ENCODE data around the gene YY2. TPM values are rescaled to one million over a fixed set of nuclear protein-coding genes. Genes with fewer than 3 reads are reported as not detected.
"Not testable (repeated sequence)": the region's sequence is repeated elsewhere in the genome, so short reads cannot be mapped to it uniquely, and the experiment has no call there.

Gene YY2
- total RNA-seq, 1 experiment from 2014 or later, result 2.9 TPM

GRCh38 chrX:21813612-21814368, 42.0 kb upstream of the YY2 start:
- DNase-seq (ENCODE audit: unreplicated experiment), result no peak

GRCh38 chrX:21816136-21816535, 39.7 kb upstream of the YY2 start:
- DNase-seq (ENCODE audit: unreplicated experiment), result no peak
- Mint-ChIP-seq H3K27ac (ENCODE audit: low read depth, unreplicated experiment) (no peak overlapping the region), H3K27me3 (ENCODE audit: insufficient read depth, unreplicated experiment) (peaks cover 68% of the 10 kb centered on the region), H3K9me3 (ENCODE audit: unreplicated experiment) (peaks cover 7% of the 10 kb centered on the region), H3K36me3 (ENCODE audit: insufficient read depth, unreplicated experiment) (no peaks in the 10 kb centered on the region), H3K4me1 (ENCODE audit: insufficient read depth, unreplicated experiment) (no peaks in the 10 kb centered on the region), H3K4me3 (ENCODE audit: unreplicated experiment) (no peak overlapping the region)
- ChIA-PET CTCF (no interaction called here), POLR2A (no interaction called here)
- intact Hi-C loops (cut with micrococcal nuclease), result no loop called here
- no TSS peak for BruUV-seq (replicated peaks)
- TF ChIP-seq CTCF (IDR thresholded peaks at IDR 0.05; ENCODE audit: unreplicated experiment), result no peak

More at GRCh38 chrX:21813612-21814368, 42.0 kb upstream of the YY2 start:
- H3K36me3 Mint-ChIP-seq (ENCODE audit: insufficient read depth, unreplicated experiment), result no peaks in the 10 kb centered on the region
- H3K27ac Mint-ChIP-seq (ENCODE audit: low read depth, unreplicated experiment), result no peak overlapping the region
- no TSS peak for BruUV-seq (replicated peaks)
- TF ChIP-seq CTCF (IDR thresholded peaks at IDR 0.05; ENCODE audit: unreplicated experiment), result no peak
- H3K9me3 Mint-ChIP-seq (ENCODE audit: unreplicated experiment), result peaks cover 9% of the 10 kb centered on the region
- no peak overlapping the region for H3K4me3 Mint-ChIP-seq (ENCODE audit: unreplicated experiment)
- ChIA-PET POLR2A (no interaction called here), CTCF (interaction anchor here (0.7 to 1.2 kb wide), 2 partner anchors 10 to 1284 kb away, joined by 3 to 4 read pairs; no protein-coding TSS in a partner anchor)
- intact Hi-C loops (cut with micrococcal nuclease), result no loop called here
- H3K4me1 Mint-ChIP-seq (ENCODE audit: insufficient read depth, unreplicated experiment), result no peaks in the 10 kb centered on the region
- H3K27me3 Mint-ChIP-seq (ENCODE audit: insufficient read depth, unreplicated experiment), result peaks cover 91% of the 10 kb centered on the region

- intact Hi-C loops (cut with micrococcal nuclease); H3K4me3 Mint-ChIP-seq (ENCODE audit: unreplicated experiment); POLR2A ChIA-PET; H3K36me3 Mint-ChIP-seq (ENCODE audit: insufficient read depth, unreplicated experiment); H3K9me3 Mint-ChIP-seq (ENCODE audit: unreplicated experiment); DNase-seq (ENCODE audit: unreplicated experiment); H3K4me1 Mint-ChIP-seq (ENCODE audit: insufficient read depth, unreplicated experiment); H3K27ac Mint-ChIP-seq (ENCODE audit: low read depth, unreplicated experiment); BruUV-seq (replicated peaks); CTCF ChIA-PET: not testable (repeated sequence)
- H3K27me3 Mint-ChIP-seq (ENCODE audit: insufficient read depth, unreplicated experiment), result peaks cover 47% of the 10 kb centered on the region
Observed at GRCh38 chrX:21820170-21820569, 35.6 kb upstream of the YY2 start.

GRCh38 chrX:21821875-21822274, 33.9 kb upstream of the YY2 start:
- no peak for TF ChIP-seq CTCF (IDR thresholded peaks at IDR 0.05; ENCODE audit: unreplicated experiment)
- Mint-ChIP-seq H3K27me3 (ENCODE audit: insufficient read depth, unreplicated experiment) (peaks cover 36% of the 10 kb centered on the region), H3K27ac (ENCODE audit: low read depth, unreplicated experiment) (no peak overlapping the region), H3K4me1 (ENCODE audit: insufficient read depth, unreplicated experiment) (no peaks in the 10 kb centered on the region), H3K9me3 (ENCODE audit: unreplicated experiment) (no peaks in the 10 kb centered on the region), H3K36me3 (ENCODE audit: insufficient read depth, unreplicated experiment) (no peaks in the 10 kb centered on the region), H3K4me3 (ENCODE audit: unreplicated experiment) (no peak overlapping the region)
- DNase-seq (ENCODE audit: unreplicated experiment), result no peak
- POLR2A ChIA-PET, result no interaction called here
- BruUV-seq (replicated peaks), result no TSS peak
- intact Hi-C loops (cut with micrococcal nuclease), result no loop called here
- CTCF ChIA-PET, result interaction anchor here (0.6 kb wide), 1 partner anchor 1931 kb away, joined by 3 read pairs; no protein-coding TSS in a partner anchor

Measured in MCF 10A (cell line).